HG02571 (cell line): Measurements from ENCODE around the gene SERPINA4.
"Not testable (repeated sequence)": the region's sequence is repeated elsewhere in the genome, so short reads cannot be mapped to it uniquely, and the experiment has no call there.

ENCODE experiments used
- ATAC-seq: cut with Tn5 transposase; IDR thresholded peaks from one replicate; pipeline ENCODE4 v1.9.1; 2021; ENCODE audit warnings: mild to moderate bottlenecking, moderate library complexity; ENCODE audit not compliant: unreplicated experiment

The SERPINA4 gene

DNA sequence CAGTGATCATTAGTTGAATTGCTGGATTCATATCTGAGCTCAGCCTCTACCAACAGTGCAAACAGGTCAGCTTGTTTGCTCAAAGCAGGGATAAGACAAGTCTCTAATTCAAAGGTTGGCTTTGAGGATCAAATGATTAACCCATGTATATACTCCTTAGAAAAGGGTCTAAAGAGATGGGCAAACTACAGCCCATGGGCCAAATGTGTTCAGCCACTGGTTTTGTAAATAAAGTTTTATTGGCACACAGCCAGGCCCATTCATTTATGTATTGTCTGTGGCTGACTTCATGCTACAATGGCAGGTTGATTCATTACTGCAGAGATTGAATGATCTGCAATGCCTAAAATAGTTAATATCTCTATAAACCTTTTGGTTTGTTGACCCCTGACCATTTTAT lies 3.1 kb downstream of the SERPINA4 start:
- ATAC-seq: no peak

- no peak for ATAC-seq
These were observed 6.9 kb downstream of the SERPINA4 start for GRCh38 chr14:94568186-94568585.

GRCh38 chr14:94569381-94570001 lies 8.2 kb downstream of the SERPINA4 start:
- no peak for ATAC-seq

GRCh38 chr14:94570002-94570400 lies 8.8 kb downstream of the SERPINA4 start:
- ATAC-seq: no peak

DNA sequence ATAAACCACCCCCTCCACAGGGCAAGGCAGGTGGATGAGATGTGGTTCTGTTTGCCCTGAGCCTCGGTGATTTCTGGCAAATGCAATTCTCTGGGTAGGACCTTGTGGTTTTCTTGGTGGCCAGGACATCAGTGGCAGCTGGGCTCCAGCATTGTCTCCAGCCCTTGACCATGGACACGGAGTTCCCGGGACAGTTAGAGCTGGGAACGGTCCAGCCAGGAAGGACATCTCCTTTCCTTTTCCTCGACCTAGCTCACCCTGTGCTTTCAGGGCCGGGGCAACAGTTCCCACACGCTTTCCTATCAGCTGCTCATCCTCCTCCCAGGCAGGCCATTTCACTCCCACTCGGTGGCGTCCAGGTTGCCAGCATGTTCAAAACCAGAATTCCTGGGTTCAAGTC lies 9.2 kb downstream of the SERPINA4 start:
- ATAC-seq: no peak

DNA sequence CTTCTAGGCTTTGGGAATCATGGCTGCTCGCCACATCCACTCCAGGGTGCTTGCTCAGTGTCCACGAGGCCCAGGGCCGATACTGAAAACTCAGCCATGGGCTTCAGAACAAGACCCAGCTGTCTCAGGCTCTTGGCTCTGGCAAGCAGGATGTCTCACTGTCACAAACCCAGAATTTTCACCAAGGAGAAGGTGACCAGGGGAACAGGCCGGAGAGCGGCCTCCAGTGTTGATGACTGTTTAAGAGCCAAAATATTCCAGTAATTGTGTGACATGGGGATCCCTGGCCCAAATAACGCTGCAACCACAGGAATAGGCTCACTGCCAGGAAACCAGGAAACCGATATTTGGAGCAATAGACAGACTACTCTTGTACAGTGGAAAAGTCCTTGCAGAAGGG lies 10.2 kb downstream of the SERPINA4 start:
- no peak for ATAC-seq

GRCh38 chr14:94571950-94572349 lies 10.7 kb downstream of the SERPINA4 start:
- no peak for ATAC-seq

- ATAC-seq: no peak
These were observed 11.5 kb downstream of the SERPINA4 start for GRCh38 chr14:94572637-94573303.

- ATAC-seq: no peak
These were observed 12.4 kb downstream of the SERPINA4 start for GRCh38 chr14:94573475-94574277.

DNA sequence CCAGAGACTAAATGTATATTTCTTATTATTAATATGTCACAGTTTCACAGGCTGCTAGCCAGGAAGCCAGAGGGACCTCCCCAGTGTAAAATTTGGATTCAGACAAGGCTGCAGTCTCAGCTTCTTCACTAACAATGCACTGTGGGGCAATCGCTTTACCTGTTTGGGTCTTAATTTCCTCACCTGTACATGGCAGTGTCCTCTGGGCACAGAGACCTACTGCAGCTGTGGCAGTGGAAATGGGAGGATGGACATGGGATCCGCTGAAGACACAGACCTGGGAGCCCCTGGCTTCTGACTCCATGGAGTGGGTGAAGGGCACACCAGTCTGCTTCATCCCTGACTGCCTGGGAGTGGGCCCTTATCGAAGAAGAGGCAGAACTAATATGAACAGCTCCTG lies 13.1 kb downstream of the SERPINA4 start:
- ATAC-seq: no peak

DNA sequence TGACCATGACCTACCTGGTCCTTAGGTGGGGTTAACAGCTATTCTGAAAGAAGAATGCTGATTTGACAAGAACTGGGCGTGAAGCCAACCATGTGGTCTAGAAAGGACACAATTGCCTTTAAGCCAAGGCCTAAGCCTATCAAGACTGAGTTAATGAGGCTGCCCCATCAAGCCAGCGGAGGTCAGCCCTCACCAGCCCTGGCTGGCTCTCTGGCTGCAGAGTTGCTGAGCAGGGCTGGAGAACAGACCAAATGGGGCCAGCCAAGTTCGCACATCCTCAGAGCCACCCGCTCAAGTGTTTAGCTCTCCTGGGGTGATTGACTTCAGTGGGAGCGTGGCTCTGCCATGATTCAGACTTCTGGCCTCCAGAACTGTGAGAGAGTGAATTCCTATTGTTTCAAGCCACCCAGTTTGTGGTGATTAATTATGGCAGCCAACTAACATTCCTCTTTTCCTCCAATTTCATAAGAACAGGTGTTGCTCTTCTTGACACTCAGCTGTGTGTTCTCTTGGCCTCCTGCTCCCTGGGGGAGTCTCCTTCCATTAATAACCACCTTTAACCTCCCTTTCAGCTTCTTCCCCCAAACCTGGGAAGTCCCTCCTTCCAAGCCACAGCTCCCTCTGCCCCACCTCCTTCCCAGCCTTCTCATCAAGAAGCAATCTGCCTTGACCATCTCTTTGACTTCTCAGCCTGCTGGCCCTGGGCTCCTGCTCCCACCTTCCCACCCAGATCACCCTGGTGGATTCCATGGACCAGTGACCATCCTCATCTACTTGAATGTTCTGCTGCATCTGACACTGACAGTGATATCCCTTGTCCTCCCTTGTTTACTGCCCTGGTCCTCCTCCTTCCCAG lies 14.7 kb downstream of the SERPINA4 start:
- no peak for ATAC-seq

DNA sequence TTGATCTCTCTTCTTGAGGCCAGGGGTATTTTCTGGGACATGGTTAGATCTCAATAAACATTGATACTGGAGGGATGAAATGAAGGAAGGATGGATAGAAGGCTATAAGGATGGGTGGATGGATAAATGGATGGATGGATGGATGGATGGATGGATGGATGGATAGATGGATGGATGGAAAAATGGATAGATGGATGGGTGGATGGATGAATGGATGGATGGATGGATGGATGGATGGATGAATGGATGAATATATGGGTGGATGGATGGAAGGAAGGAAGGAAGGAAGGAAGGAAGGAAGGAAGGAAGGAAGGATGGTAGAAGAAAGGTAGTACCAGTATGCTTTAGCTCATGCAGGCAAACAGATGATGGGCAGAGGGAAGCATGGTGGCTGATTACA lies 16.2 kb downstream of the SERPINA4 start:
- ATAC-seq: not testable (repeated sequence)

DNA sequence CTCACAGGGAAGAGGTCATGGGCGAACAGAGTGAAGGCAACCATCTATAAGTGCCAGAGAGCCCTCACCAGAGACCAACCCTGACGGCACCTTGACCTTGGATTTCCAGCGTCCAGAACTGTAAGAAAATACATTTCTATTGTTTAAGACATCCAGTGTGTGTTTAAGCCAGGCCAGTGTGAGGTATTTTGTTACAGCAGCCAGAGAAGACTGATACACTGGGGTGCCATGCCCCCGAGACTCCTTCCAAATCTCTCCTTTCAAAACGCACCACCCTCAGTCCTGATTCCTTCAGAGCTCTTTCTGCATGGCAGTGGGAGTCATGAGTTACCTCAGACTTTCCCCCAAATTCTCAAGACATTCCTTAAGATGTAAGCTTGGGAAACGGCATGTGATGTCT lies 17.5 kb downstream of the SERPINA4 start:
- no peak for ATAC-seq

DNA sequence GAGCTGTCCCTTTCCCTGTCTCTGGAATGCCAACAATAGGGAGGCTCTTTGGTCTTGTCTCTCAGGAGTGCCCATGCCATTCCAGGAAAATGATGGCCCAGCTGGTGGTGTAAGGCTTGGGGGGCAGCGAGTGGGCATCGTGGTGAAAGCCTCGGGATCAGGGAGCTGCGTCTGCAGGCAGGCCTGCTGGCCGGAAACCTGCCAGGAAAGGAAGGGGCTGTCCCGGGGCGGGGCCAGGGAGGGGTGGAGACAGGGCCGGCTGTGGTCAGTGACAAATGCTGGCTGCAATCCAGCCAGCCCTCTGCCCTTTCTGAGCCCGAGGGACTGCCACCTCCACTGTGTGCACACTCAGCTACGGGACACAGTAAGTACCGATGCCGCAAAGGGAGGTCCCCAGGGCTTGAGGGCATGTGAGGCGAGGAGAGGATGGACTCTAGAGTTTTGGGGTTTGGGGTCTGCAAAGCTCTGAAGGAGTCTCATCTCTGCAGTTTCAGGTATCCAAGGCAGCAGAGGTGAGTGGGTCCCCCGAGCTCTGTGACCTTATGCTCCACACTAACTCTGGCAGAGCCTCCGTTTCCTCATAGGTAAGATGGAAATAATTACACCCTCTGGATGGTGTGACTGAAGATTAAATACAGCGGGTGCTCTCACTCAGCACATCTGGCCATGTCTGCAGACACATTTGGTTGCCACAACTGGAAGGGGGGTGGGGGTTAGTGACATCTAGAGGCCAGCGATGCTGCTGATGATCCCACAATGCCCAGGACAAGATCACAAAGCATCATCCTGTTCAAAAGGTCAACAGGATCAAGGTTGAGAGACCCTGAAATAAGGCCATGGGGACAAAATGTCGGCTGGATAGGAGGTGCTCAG lies 20.1 kb downstream of the SERPINA4 start, which contains the start of gene SERPINA5:
TSS of gene SERPINA5 (plus strand) at position 300 of the 873 bp plus-strand sequence. CDS start 5,937 bp downstream, outside the sequence.
- ATAC-seq: no peak

- ATAC-seq: no peak
These were observed 21.0 kb downstream of the SERPINA4 start for GRCh38 chr14:94582199-94582750.

DNA sequence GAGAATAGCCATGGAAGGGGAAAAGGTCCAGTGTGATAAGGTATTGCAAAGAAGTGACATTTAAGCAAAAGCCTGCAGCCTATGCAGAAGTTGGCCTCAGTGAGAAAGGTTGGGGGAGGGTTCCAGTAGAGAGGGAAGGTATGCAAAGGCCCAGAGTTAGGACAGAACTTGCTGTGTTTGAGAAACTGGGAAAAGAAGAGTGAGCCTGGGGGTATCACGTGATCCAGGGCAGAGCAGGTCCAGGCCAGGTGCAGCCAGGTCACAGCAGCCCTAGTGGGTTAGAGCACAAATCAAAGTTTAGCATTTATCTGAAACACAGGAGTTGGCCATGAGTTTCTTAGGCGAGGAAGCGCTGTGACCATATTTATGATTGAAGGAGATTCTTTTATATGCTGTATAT lies 21.6 kb downstream of the SERPINA4 start:
- ATAC-seq: no peak

DNA sequence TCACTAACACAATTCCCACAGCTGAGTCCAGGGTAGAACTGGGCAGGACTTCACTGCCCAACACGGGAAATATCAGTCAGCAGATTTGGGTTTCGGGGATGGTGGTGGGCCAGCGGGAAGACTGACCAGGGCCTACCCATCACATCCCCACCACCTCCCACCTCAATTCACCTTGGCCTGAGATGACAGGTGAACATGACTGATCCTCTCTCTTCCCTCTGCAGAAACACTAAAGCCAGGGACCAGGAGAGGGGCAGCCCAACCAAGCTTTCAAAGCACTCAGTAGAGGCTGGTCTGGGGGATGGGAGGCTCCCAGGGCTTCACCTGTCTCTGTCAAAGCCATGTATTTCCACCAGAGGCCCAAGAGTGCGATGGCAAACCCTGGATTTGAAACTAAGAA lies 22.3 kb downstream of the SERPINA4 start:
- ATAC-seq: no peak

- ATAC-seq: no peak
These were observed 23.5 kb downstream of the SERPINA4 start for GRCh38 chr14:94584591-94585280.

- no peak for ATAC-seq
These were observed 25.4 kb downstream of the SERPINA4 start for GRCh38 chr14:94586635-94587034.
